HG02885 (cell line): ENCODE measurements around the gene EPB41L1.

Source experiments
- ATAC-seq: cut with Tn5 transposase; IDR thresholded peaks from one replicate; pipeline ENCODE4 v1.9.1; 2021; ENCODE audit warnings: mild to moderate bottlenecking; ENCODE audit not compliant: unreplicated experiment, poor library complexity

EPB41L1 gene

GRCh38 chr20:36251426-36251825 is 96.9 kb downstream of the EPB41L1 start:
- ATAC-seq: no peak

GRCh38 chr20:36252511-36252910 is 98.0 kb downstream of the EPB41L1 start:
- no peak for ATAC-seq

- no peak for ATAC-seq
These were observed 98.5 kb downstream of the EPB41L1 start for GRCh38 chr20:36253036-36253435.

- no peak for ATAC-seq
These were observed 99.5 kb downstream of the EPB41L1 start for GRCh38 chr20:36254076-36254475.

GRCh38 chr20:36255445-36255844 is 100.9 kb downstream of the EPB41L1 start:
- no peak for ATAC-seq

GRCh38 chr20:36259177-36260061 is 104.9 kb downstream of the EPB41L1 start:
- no peak for ATAC-seq

- no peak for ATAC-seq
These were observed 105.8 kb downstream of the EPB41L1 start for GRCh38 chr20:36260316-36260715.

GRCh38 chr20:36261389-36262105 is 107.0 kb downstream of the EPB41L1 start:
- no peak for ATAC-seq

GRCh38 chr20:36262440-36262839 is 107.9 kb downstream of the EPB41L1 start:
- no peak for ATAC-seq

- no peak for ATAC-seq
These were observed 110.1 kb downstream of the EPB41L1 start for GRCh38 chr20:36264426-36265246.

GRCh38 chr20:36266189-36266588 is 111.6 kb downstream of the EPB41L1 start:
- no peak for ATAC-seq

GRCh38 chr20:36267605-36268381 is 113.3 kb downstream of the EPB41L1 start:
- no peak for ATAC-seq

- ATAC-seq: no peak
These were observed 114.2 kb downstream of the EPB41L1 start for GRCh38 chr20:36268440-36269342.

- no peak for ATAC-seq
These were observed 115.0 kb downstream of the EPB41L1 start for GRCh38 chr20:36269507-36269906.

GRCh38 chr20:36270744-36271638 is 116.5 kb downstream of the EPB41L1 start:
- ATAC-seq: no peak

GRCh38 chr20:36271639-36272546 is 117.4 kb downstream of the EPB41L1 start:
- ATAC-seq: no peak
